Glutamatergic neuron (in vitro differentiated cells): ENCODE results near the gene SZT2. TPM values are rescaled to one million over a fixed set of nuclear protein-coding genes. Genes with fewer than 3 reads are reported as not detected.
A peak's percentile ranks its signal among the peaks of the same experiment; 100 is the strongest.

Experiments
- DNase-seq: peaks from one replicate; pipeline ENCODE4 v3.0.0; 2022
- H3K27ac Mint-ChIP-seq: one replicate; pipeline ENCODE4 v1.8.0; 2020; ENCODE audit warnings: mild to moderate bottlenecking, mixed read lengths, inconsistent platforms; ENCODE audit not compliant: unreplicated experiment
- H3K27me3 Mint-ChIP-seq: one replicate; pipeline ENCODE4 v1.8.0; 2020; ENCODE audit warnings: mild to moderate bottlenecking, moderate library complexity, mixed read lengths, inconsistent platforms; ENCODE audit not compliant: unreplicated experiment
- H3K36me3 Mint-ChIP-seq: one replicate; pipeline ENCODE4 v1.8.0; 2020; ENCODE audit warnings: mild to moderate bottlenecking, mixed read lengths, inconsistent platforms; ENCODE audit not compliant: unreplicated experiment
- H3K4me1 Mint-ChIP-seq: one replicate; pipeline ENCODE4 v1.8.0; 2020; ENCODE audit warnings: mild to moderate bottlenecking, low read depth, mixed read lengths, inconsistent platforms; ENCODE audit not compliant: unreplicated experiment
- H3K4me3 Mint-ChIP-seq: one replicate; pipeline ENCODE4 v1.8.0; 2020; ENCODE audit warnings: mild to moderate bottlenecking, mixed read lengths, inconsistent platforms; ENCODE audit not compliant: unreplicated experiment
- H3K9me3 Mint-ChIP-seq: one replicate; pipeline ENCODE4 v1.8.0; 2020; ENCODE audit warnings: mild to moderate bottlenecking, moderate library complexity, mixed read lengths, inconsistent platforms; ENCODE audit not compliant: unreplicated experiment
- CTCF ChIP-seq: fragments of 200-600 bp; sonication (generic); IDR thresholded peaks from one replicate; pipeline ENCODE4 v1.5.0; 2021; ENCODE audit not compliant: partially characterized antibody, unreplicated experiment
- total RNA-seq: library from RNA; stranded (reverse); fragmentation: NEBNext Ultra II Directional; extraction: Animal tissue kit (Norgen Biotek cat#: 25700); gene quantifications from one replicate; pipeline ENCODE4 v1.2.1, GENCODE V29; 2021; ENCODE audit not compliant: unreplicated experiment

Gene SZT2
- total RNA-seq, 1 donor from 2014 or later, result 85.3 TPM

GRCh38 chr1:43434256-43434655 lies 44.6 kb downstream of the SZT2 start:
- Mint-ChIP-seq H3K27ac (no peak overlapping the region), H3K9me3 (peaks cover 6% of the 10 kb centered on the region), H3K36me3 (no peaks in the 10 kb centered on the region), H3K4me3 (no peak overlapping the region), H3K27me3 (peaks cover 2% of the 10 kb centered on the region), H3K4me1 (no peaks in the 10 kb centered on the region)
- no peak for TF ChIP-seq CTCF
- no peak for DNase-seq

- no peaks in the 10 kb centered on the region for H3K4me1 Mint-ChIP-seq
- no peak for TF ChIP-seq CTCF
- no peaks in the 10 kb centered on the region for H3K36me3 Mint-ChIP-seq
- H3K9me3 Mint-ChIP-seq, result peaks cover 6% of the 10 kb centered on the region
- DNase-seq, result peak; percentile 4
- H3K27ac Mint-ChIP-seq, result no peak overlapping the region
- peaks cover 2% of the 10 kb centered on the region for H3K27me3 Mint-ChIP-seq
- no peak overlapping the region for H3K4me3 Mint-ChIP-seq
Observed at GRCh38 chr1:43435146-43436145, 45.7 kb downstream of the SZT2 start.

GRCh38 chr1:43436371-43436770 lies 46.7 kb downstream of the SZT2 start:
- H3K36me3 Mint-ChIP-seq, result no peaks in the 10 kb centered on the region
- no peak overlapping the region for H3K27ac Mint-ChIP-seq
- DNase-seq, result no peak
- TF ChIP-seq CTCF, result no peak
- H3K9me3 Mint-ChIP-seq, result peaks cover 6% of the 10 kb centered on the region
- H3K27me3 Mint-ChIP-seq, result peaks cover 5% of the 10 kb centered on the region
- H3K4me1 Mint-ChIP-seq, result no peaks in the 10 kb centered on the region
- H3K4me3 Mint-ChIP-seq, result no peak overlapping the region

- Mint-ChIP-seq H3K27me3 (peaks cover 5% of the 10 kb centered on the region), H3K27ac (no peak overlapping the region), H3K4me1 (no peaks in the 10 kb centered on the region), H3K4me3 (no peak overlapping the region), H3K36me3 (no peaks in the 10 kb centered on the region), H3K9me3 (peaks cover 2% of the 10 kb centered on the region)
- DNase-seq, result no peak
- no peak for TF ChIP-seq CTCF
Observed at GRCh38 chr1:43437031-43437973, 47.6 kb downstream of the SZT2 start.
